GM12878 (cell line): ENCODE data around the gene AP1AR.

Source experiments
- EP300 ChIP-seq, 2 experiments: fragments of 150-350 bp in 1 of 2; IDR thresholded peaks; 2 replicates each; pipeline ENCODE4 v1.6.1; 2011 to 2012; ENCODE audit warnings: low read depth in 2 of 2, low read length in 2 of 2, borderline replicate concordance in 1 of 2, improper control_type of control experiment in 1 of 2, inconsistent platforms in 1 of 2; ENCODE audit not compliant: control insufficient read depth in 1 of 2
- FOS ChIP-seq: IDR thresholded peaks from 3 replicates; pipeline ENCODE4 v1.6.1; 2011; ENCODE audit warnings: borderline replicate concordance; ENCODE audit not compliant: insufficient read length; ENCODE audit errors: extremely low read depth

GRCh38 chr4:112257098-112257497 is 25.5 kb downstream of the AP1AR start:
- TF ChIP-seq EP300 (IDR thresholded peaks at IDR 0.05; ENCODE audit: borderline replicate concordance in 1 of 2, control insufficient read depth in 1 of 2, low read depth in 2 of 2, low read length in 2 of 2) (no peak), FOS (no peak)
